T-helper 2 cell treated with Interferon-gamma antibody and Interleukin-4, amounts not matched to agents 5 μg/mL and 100 μg/mL, for 36 hours (primary cell): Measurements from ENCODE around the gene CTRB1.

Experiments
- DNase-seq: peaks from one replicate; pipeline ENCODE4 v3.0.0; 2021; ENCODE audit warnings: low spot score
- H3K27ac Mint-ChIP-seq: one replicate; pipeline ENCODE4 v1.8.0; 2021; ENCODE audit warnings: mild to moderate bottlenecking, mixed read lengths
- H3K27me3 Mint-ChIP-seq: one replicate; pipeline ENCODE4 v1.8.0; 2021; ENCODE audit warnings: low read depth, mixed read lengths
- H3K36me3 Mint-ChIP-seq: one replicate; pipeline ENCODE4 v1.8.0; 2021; ENCODE audit warnings: low read depth, mixed read lengths
- H3K4me1 Mint-ChIP-seq: one replicate; pipeline ENCODE4 v1.8.0; 2021; ENCODE audit warnings: low read depth, mixed read lengths
- H3K4me3 Mint-ChIP-seq: one replicate; pipeline ENCODE4 v1.8.0; 2022; ENCODE audit warnings: mild to moderate bottlenecking, moderate library complexity, mixed read lengths
- H3K9me3 Mint-ChIP-seq: one replicate; pipeline ENCODE4 v1.8.0; 2021; ENCODE audit warnings: mixed read lengths

The CTRB1 gene

DNA sequence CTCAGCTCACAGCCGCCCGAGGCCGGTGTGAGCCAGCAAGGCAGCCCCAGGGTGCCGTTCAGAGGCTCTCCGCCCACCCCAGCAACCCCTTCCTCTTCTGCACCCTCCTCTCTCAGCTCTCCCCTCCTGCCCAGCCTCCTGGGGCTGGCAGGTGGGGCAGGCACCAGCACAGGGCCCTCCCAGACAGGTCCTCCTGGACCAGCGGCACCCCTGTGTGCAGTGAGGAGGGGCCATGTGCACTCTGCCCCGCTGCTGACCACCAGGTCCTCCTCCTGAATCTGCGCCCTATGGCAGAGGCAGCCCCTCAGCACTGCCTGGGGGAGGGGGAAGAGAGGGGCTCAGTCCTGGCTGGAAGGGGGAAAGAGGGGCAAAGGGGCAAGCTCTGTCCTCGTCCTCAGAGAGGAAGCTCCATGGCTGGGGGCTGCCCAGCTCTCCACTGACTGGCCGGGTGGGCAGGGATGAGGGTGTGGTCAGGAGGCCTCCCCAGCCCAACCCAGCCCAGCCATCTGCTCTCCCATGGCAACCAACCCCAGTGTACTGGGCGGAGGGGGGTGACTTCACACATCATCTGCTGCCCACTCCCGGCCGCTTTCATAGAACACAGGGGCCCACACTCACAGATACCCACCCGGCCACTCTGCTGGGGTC lies 38.0 kb downstream of the CTRB1 start:
- Mint-ChIP-seq H3K9me3 (no peaks in the 10 kb centered on the region), H3K27me3 (peaks cover 39% of the 10 kb centered on the region), H3K4me3 (no peak overlapping the region), H3K27ac (no peak overlapping the region), H3K4me1 (no peaks in the 10 kb centered on the region), H3K36me3 (no peaks in the 10 kb centered on the region)
- DNase-seq, result no peak

DNA sequence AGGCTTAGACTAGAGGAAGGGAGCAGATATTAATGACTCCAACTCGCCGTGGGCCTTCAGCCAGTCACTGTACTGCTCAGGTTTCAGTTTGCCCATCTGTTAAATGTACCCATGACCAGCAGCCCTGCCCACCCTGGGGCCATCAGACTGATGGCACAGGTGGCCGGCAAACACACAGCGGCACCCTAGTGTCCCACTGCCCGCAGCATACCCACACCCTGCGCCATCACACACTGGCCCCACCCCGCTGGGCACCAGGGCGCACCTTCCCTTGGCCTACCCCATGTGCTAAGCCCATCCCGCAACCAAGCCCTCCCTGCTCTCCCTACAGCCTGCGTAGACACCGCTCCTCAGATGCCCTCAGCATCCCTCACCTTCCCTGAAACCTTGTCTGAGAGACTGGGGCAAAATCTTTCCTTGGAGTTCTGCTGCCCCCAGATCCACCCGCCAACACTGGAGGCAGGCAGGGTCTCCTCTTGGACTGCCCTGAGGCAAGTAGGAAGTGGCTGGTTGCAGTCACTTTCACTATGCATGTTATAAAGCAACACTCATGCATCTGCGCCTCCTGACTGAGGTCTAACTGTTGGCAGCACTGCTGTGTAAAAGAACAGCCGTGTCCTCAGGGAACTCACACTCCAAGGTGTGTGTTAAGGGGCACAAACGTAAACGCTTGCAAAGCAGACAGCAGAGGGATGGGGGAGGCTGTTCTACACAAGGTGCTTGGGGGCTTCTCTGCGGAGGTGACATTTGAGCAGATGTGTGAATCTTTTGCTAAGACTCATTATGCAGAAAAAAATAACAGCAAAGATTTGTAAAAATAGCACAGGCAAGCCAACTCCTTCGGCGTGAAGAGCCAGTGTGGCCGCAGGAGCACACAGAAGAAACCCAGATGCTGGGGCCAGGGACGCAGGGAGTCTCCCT lies 39.4 kb downstream of the CTRB1 start:
- H3K4me1 Mint-ChIP-seq, result no peaks in the 10 kb centered on the region
- no peaks in the 10 kb centered on the region for H3K9me3 Mint-ChIP-seq
- no peak overlapping the region for H3K27ac Mint-ChIP-seq
- no peak for DNase-seq
- no peaks in the 10 kb centered on the region for H3K36me3 Mint-ChIP-seq
- no peak overlapping the region for H3K4me3 Mint-ChIP-seq
- peaks cover 31% of the 10 kb centered on the region for H3K27me3 Mint-ChIP-seq

DNA sequence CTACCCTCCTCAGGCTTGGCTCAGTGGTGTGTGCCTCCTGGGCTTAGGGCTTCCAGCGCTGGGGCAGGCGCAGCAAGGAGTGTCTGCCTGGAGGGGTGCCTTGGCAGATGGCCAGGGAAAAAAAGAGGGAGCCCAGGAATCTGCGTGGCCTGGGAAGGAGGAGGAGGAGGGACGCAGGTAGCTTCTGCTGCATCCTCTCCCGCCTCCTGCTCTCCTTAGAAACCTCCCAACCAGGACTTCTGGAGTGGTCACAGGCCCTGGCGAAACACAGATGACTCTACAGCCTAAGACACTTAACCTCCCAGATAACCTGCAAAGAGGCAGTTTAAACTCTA lies 40.0 kb downstream of the CTRB1 start:
- Mint-ChIP-seq H3K4me1 (no peaks in the 10 kb centered on the region), H3K27ac (no peak overlapping the region), H3K9me3 (no peaks in the 10 kb centered on the region), H3K27me3 (peaks cover 34% of the 10 kb centered on the region), H3K4me3 (no peak overlapping the region), H3K36me3 (no peaks in the 10 kb centered on the region)
- DNase-seq, result no peak

DNA sequence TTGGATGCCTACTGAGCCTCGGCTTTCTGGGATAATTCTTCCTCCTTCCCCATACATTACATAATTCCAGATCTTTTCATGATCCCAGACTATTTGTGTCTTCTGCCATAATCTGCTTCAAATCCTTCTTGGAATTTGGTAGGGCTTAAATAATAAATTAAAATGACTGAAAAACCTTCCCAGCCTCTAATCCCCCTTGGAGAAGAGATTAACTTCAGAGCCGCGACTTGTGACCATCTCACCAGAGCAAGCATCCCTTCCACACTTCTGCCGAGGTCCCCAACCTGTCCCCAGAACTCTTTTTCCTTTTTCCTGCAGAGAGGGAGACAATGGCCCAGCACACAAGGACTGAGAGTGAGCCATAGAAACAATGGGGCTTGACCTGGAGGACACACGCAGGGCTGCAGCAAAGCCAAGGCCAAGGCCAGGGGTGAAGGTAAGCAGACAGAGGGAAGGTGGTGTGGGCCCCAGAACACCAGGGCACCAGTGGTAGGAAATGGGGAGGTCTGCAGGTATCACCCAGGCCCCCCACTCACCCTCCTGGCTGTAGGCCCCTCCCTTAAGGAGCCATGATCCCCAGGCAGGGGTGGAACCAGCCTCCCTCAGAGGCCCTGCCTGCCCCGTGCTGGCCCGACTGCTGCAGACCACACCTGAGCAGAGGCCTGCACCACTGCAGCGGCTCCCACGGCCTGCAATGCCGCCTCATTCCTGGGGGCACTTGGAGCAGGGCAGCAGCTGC lies 42.2 kb downstream of the CTRB1 start:
- no peaks in the 10 kb centered on the region for H3K9me3 Mint-ChIP-seq
- no peaks in the 10 kb centered on the region for H3K36me3 Mint-ChIP-seq
- DNase-seq, result no peak
- H3K4me1 Mint-ChIP-seq, result no peaks in the 10 kb centered on the region
- no peak overlapping the region for H3K27ac Mint-ChIP-seq
- H3K27me3 Mint-ChIP-seq, result peaks cover 35% of the 10 kb centered on the region
- no peak overlapping the region for H3K4me3 Mint-ChIP-seq

DNA sequence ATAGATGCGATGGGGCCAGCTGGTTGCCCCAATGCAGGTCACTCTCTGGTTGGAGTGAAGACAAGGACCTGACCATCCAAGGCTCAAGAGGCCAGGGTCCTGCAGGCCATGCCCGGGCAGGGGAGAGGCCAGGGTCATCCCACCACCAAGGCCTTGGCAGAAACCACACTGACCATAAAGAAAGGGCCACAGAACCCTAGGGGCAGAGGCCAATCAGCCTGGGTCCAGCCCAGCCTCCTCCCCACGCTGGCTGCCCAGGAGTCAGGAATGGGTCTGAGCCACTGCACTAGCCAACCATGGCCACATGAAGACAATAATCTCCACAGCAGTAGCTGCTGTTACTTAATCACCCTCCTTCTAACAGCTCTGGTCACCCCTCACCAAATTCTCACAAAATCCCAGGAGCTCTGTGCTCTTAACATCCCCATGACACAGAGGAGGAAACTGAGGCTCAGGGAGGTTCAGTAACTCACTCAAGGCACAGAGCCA lies 42.8 kb downstream of the CTRB1 start:
- no peak for DNase-seq
- Mint-ChIP-seq H3K36me3 (no peaks in the 10 kb centered on the region), H3K4me1 (no peaks in the 10 kb centered on the region), H3K9me3 (no peaks in the 10 kb centered on the region), H3K27ac (no peak overlapping the region), H3K27me3 (peaks cover 40% of the 10 kb centered on the region), H3K4me3 (no peak overlapping the region)

DNA sequence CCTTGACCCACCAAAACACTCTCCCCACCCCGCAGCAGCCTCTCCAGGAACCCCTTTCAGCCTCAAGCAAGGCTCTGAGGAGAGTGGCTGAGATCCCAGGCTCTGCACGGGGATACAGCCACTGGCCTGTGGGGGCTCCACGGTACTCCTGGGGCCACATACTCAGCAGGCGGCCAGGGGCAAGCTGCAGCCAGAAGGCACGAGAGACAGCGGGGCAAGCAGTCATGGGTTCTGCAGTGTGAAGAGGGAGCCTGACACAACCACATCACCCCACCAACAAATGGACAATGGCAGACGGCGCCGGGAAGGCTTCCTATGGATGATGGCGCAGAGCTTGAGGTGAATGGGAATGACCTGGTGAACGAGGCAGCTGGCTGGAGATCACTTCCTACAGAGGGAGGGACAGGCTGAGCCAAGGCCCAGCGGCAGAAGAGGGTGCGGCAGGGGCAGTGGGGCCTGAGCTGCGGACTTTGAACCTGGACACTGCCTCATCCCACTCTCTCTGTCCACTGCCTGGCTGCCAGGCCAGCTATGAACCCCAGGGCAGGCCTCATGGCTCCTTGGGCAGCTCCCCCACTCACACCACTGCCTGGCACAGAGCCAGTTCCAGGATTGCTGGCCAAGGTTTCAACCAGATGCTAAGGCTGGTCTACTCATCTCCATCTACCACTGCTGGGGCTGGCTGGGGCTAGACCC lies 43.5 kb downstream of the CTRB1 start:
- no peaks in the 10 kb centered on the region for H3K4me1 Mint-ChIP-seq
- no peak for DNase-seq
- no peaks in the 10 kb centered on the region for H3K9me3 Mint-ChIP-seq
- H3K4me3 Mint-ChIP-seq, result no peak overlapping the region
- no peaks in the 10 kb centered on the region for H3K36me3 Mint-ChIP-seq
- H3K27ac Mint-ChIP-seq, result no peak overlapping the region
- peaks cover 40% of the 10 kb centered on the region for H3K27me3 Mint-ChIP-seq

DNA sequence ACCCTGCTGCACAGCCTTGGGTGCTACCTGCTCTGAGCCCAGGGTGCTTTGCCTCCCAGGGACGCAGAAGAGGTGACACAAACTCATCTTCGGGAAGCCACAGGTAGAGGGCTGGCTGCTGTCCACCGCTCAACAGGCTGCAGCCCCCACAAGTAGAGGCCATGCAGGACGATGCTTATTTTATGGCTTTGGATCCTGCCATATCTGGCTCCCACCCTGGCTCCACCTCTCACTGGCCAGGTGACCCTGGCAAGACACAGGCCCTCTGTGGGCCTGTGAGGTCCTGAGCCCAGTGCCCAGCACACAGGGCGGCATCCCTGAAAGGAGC lies 44.0 kb downstream of the CTRB1 start:
- no peaks in the 10 kb centered on the region for H3K9me3 Mint-ChIP-seq
- peaks cover 42% of the 10 kb centered on the region for H3K27me3 Mint-ChIP-seq
- DNase-seq, result no peak

DNA sequence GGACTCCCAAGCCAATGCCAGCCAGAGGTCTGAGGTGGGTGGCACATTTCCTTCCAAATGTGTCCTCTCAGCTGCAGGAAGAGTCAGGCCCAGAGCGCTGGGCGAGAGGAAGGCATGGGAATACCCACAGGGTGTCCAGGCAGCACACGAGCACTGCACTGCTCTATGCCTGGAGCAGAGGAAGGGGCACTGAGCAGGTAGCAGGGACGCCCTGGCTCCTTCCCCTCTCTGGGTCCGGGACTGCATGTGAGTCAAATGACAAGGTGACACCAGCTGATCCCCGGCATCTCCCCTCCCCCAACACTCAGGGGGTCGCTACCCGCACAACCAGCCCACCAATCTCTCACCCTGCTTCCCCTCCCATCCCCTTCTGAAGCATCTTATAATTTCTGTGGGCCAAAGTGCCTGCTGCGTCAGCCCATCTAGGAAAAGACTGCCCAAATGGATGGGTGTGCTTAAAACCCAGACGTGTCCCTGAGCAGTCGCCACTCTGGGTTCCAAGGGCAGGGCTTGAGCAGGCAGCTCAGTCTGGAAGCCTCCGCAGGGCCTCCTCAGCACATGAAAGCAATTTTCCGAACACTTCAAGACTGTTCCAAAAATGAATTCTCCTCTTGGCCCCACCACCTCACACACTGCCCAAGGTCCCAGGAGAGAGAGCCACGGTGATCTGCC lies 44.6 kb downstream of the CTRB1 start:
- Mint-ChIP-seq H3K4me3 (no peak overlapping the region), H3K36me3 (no peaks in the 10 kb centered on the region), H3K9me3 (no peaks in the 10 kb centered on the region), H3K27me3 (peaks cover 39% of the 10 kb centered on the region), H3K27ac (no peak overlapping the region), H3K4me1 (no peaks in the 10 kb centered on the region)
- DNase-seq, result no peak

More for the DNA sequence above, 44.0 kb downstream of the CTRB1 start:
- Mint-ChIP-seq H3K27ac (no peak overlapping the region), H3K36me3 (no peaks in the 10 kb centered on the region), H3K4me3 (no peak overlapping the region), H3K4me1 (no peaks in the 10 kb centered on the region)

DNA sequence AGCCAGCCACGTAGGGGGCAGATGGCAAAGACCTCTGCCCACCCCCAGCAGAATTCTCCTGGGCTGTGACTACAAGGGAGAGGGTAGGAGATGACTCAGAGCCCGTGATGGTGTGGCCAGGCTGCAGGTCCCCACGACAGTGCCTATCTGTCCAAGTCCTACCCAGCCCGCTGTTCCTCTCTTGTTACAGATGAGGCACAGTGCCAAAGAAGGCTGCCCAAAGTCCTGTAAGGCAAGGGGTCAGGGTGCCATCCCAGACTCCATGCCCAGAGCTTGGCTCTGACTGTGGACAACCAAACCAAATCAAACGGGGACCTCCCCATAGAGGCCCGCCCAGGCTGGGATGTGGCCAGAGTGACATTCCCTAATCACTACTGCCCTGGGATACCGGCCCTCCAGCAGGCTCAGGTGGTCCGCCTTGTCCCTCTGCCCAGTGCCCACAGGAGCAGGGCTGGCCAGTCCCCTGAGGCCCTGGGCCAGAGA lies 45.2 kb downstream of the CTRB1 start:
- Mint-ChIP-seq H3K36me3 (no peaks in the 10 kb centered on the region), H3K4me1 (no peaks in the 10 kb centered on the region), H3K27me3 (peaks cover 39% of the 10 kb centered on the region), H3K27ac (no peak overlapping the region), H3K9me3 (no peaks in the 10 kb centered on the region), H3K4me3 (no peak overlapping the region)
- no peak for DNase-seq

DNA sequence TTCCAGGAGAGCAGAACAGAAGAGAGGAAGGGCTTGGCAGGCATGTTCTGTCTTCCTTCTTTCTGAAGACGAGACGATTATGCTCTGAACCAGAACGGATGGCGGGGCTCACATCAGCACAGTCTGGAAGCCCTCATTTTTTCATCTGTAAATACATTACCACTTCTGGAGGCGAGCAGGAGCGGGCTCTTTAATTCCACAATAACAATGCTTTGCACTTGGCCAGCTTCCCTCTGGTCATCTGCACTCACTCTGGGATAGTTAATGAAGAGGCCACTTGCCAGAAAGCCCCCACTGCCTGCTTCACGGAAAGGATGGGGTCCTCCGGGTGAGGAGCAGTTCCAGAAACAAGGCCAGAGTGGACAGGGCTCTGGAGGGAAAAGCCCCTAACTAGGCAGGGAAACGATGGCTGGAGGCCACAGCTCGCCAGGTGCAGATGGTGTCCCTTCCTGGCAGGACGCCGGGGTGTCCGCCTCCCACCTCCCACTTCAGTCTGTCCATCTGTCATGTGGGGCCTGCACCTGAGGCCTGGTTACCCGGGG lies 45.7 kb downstream of the CTRB1 start:
- Mint-ChIP-seq H3K9me3 (no peaks in the 10 kb centered on the region), H3K4me3 (no peak overlapping the region), H3K36me3 (no peaks in the 10 kb centered on the region), H3K27ac (no peak overlapping the region), H3K27me3 (peaks cover 38% of the 10 kb centered on the region), H3K4me1 (no peaks in the 10 kb centered on the region)
- no peak for DNase-seq

DNA sequence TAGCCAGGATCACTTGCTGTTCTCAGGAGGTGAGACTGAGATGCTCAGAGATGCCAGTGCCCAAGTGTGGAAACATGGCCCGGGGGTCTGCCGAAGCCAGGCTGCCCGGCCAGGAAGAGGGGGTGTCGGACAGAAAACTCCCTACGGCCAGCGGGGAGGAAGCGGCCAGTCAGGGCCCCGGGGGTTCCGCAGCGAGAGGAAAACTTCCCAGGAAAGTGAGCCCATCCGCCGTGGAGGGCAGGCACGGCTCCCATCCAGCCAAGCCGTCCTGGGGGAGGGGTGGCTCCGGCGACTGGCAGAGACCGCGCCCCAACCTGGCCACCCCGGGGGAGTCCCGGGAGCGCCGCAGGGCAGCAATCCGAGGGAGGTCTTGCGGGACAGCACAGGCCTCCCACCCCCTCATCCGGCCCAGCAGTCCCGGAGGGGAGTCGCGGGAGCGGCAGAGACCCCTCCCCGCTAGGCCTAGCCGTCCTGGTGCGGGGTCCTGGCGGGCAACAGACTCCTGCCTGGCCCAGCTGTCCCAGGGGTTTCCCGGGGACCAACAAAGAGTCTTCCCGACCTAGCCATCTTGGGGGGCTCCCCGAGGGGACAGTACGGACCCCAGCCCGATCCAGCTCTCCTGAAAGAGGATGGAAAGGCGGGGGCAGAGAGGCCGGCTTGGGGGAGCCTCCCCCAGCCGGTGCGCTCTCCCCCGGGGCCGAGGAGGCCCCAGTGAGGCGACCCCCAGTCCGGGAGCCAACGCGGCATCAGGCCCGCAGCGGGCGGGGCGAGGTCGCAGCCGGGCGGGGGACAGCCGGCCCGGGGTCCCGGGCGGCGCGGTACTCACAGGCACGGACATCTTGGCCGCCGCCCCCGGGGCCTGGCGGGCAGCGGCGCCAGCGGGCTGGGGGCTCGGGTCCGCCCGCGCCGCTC lies 46.5 kb downstream of the CTRB1 start:
- no peak for DNase-seq
- Mint-ChIP-seq H3K4me3 (no peak overlapping the region), H3K27ac (no peak overlapping the region), H3K27me3 (peaks cover 39% of the 10 kb centered on the region), H3K9me3 (no peaks in the 10 kb centered on the region), H3K4me1 (no peaks in the 10 kb centered on the region), H3K36me3 (no peaks in the 10 kb centered on the region)

DNA sequence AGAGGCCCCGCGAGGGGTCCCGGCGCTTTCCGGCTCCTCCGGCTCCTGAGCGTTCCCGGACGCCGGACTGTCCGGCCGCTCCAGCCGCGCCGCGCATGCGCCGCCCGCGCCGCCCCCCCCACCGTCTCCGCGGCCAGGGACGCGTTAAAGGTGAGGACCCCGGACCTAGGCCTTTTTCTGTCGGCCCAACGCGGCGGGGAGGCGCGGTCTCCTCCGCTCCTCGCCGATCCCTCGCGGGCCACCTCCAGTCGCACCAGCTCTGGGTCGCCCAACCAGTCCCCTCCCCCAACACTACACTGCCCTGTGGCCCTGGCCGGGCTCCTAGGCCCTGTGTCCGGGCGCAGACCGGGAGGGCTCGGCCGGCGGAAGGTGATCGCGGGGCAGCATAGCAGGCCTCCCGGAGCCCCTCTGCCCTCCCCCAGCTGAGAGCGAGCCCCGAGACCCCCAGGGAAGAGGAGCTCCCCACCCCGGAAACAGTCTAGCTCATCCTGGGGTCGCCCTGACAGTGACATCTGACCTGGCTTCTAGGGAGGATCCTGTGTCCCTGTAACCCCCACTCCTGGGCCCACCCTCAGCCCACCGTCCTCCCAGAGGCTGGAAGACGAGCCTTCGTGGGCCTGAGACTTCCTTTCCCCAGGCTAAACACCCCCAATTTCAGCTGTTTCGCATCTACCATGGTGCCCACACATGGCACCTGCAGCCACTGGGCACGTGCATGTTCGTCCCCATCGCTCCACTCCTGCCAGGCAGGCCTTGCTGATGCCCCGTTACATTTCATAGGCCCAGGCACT lies 47.3 kb downstream of the CTRB1 start:
- H3K4me3 Mint-ChIP-seq, result peak overlapping the region; percentile 47
- H3K9me3 Mint-ChIP-seq, result no peaks in the 10 kb centered on the region
- H3K27me3 Mint-ChIP-seq, result peaks cover 35% of the 10 kb centered on the region
- no peak overlapping the region for H3K27ac Mint-ChIP-seq
- H3K36me3 Mint-ChIP-seq, result no peaks in the 10 kb centered on the region
- no peak for DNase-seq
- no peaks in the 10 kb centered on the region for H3K4me1 Mint-ChIP-seq
